Epidermal melanocyte (primary cell): ENCODE measurements around the gene RBFOX1.

Experiments used
- DNase-seq: peaks from one replicate; pipeline ENCODE4 v3.0.0; 2011; ENCODE audit warnings: low spot score; ENCODE audit not compliant: insufficient read length

Gene RBFOX1

GRCh38 chr16:7332611-7333010, at the start of gene RBFOX1:
TSS of gene RBFOX1 (plus strand) at chr16:7332845.
- no peak for DNase-seq

DNA sequence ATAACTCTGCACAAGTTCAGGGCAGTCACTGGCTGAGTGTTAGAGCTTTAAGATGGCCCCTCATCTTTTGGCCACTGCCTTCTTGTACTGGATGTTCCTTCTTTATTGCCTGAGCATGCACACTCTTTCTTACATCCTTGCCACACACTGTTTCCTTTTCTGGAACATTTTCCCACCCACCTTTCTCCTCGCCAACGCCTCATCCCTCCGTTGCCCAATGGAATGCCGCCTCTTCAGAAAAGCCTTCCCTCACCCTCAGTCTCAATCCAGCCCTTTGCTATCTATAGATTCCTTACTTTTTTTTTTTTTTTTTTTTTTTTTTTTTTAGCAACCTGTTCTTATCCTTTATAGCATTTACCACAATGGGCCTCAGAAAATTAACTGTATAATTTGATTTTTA, 47.9 kb upstream of the RBFOX1 start:
- no peak for DNase-seq

GRCh38 chr16:7285520-7285919, 47.1 kb upstream of the RBFOX1 start:
- DNase-seq: no peak

GRCh38 chr16:7289299-7289698, 43.3 kb upstream of the RBFOX1 start:
- DNase-seq: no peak

DNA sequence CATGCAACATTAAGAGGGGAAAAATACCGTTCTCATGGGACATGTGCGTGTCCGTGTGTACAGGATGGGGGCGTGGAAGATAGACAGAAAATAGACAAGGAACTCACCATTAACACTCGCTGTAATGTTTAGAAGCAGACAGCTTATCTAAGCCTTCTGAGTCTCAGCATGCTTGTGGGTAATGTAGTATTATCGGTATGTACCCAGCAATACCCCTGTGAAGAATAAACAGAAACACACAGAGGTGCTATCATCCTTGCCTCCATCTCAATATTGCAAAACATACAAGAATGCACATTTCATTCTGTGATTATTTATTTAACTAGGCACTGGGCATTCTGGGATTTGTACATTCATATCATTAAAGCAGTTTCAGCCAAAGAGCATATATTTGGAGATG, 42.0 kb upstream of the RBFOX1 start:
- no peak for DNase-seq

DNA sequence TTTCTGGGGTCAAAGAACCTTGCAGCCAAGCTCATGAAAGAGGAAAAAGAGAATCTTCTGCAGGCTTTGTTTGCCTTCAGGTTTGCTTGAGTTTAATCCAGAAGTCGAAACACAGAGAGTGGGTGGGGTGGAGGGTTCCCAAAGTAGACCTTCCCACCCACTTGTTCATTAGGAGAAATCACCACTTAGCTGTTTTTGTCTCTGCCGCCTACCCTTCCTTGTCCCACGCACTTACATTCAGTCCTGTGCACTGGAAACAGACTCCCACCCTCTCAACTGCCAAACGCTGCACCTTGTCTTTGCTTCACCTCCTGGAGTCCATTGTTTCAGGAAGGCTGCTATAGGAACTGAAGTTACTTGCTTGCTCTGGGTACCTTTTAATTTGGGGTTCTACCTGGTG, 38.6 kb upstream of the RBFOX1 start:
- no peak for DNase-seq

DNA sequence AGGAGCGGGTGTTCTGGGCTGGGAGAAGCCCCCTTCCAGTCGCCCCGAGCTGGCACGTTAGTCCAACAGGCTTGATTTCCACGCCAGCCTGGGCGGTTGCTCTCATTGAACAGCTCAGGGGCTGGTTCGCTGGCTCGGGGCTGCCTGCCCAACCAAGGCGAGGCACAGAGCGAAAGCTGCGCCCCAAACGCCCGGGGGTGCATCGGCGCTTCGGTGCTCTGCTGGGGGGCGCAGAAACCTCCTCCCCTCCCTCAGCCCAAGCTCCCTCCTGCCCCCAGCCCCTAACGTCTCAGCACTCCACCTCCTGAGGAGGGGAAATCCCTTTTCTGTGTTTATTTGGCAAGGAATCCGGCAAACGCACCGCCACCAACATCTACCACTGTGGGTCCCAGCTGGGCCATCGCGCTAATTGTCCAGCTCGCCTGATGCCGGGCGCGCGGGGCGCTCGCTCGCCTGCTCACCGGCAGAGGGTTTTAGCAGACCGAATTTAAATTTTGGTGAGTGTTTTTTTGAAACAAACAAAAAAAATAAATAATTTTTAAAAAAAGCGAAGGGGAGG, 29.5 kb upstream of the RBFOX1 start:
- DNase-seq: no peak

DNA sequence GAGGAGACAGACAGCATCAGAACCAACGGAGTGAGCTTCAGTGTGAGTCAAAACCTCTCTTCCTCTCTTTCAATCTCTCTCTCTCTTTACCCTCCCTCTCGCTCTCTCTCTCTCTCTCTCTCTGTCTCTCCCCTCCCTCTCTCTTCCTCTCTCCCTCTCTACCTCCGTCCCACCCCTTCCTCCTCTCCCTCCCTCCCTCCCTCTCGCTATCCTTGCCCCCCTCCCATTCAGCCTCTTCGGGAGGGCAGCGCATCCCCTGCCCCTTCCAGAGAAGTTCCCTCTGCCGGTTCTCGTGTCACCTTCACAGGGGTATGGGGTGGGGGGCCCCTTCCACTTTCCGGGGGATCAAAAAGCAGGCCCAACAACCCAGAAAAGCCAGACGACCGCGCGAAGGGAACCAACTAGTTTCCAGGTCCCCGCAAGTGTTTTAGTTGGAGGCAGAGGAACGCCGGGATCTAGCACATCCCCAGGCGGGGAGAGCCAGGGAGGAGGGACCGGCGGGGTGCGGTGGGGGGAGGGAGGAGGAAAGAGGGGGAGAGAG, 28.9 kb upstream of the RBFOX1 start:
- no peak for DNase-seq

DNA sequence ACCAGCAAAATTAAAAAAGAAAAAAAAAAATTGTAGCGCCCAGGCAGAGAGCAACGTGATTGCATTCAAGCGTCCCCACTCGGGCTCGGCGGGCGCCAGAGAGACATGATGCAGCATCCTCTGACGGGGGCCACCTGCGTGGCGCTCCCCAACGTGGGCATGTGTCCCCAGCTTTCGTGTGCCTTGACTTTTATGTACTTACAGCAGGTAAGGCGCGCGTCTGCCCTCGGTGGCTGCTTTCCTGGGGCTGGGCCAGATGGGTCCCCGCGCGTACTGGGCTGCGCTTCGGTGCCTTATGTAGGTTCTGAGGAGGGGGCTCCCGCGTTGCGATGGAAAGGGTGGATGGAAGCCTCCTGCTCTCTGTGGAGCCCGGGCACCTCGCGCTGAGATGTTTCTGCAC, 28.4 kb upstream of the RBFOX1 start:
- DNase-seq: no peak

GRCh38 chr16:7304958-7305357, 27.7 kb upstream of the RBFOX1 start:
- no peak for DNase-seq

DNA sequence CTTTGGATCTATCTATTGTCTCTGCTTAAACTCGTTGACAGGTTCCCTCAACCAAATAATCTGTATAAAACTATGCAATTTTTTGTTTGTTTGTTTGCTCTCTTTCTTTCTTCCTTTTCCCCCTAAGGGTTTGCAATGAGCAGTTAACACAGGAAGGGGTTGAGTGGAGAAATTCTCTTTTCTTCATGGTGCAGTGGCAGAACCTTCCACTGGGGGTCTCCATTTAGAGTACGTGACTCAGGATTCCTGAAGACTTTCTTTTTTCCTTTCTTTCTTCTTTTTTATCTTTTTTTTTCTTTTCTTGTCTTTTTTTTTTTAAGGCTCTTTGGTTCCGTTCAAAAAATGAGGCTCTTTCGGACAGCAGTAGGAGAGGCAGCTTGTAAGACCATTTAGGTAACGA, 19.5 kb upstream of the RBFOX1 start:
- no peak for DNase-seq

DNA sequence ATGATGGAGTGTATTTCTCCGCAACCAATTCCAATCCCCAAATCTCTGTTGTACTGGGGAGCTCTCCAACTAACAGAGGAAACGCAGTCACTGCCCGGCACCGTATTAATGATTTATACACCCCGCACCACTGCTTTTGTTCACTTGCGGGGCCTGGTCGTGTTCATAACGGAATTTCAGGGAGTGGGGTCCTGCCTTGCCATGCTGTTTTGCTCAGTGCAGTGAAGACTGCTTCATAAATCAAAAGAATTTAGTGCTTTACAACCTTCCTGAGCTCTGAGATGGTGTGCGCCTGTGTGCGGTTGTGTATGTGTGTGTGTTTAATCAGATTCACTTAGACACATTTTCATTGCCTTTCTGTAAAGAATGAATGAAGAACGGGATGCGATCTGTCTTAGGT, 18.5 kb upstream of the RBFOX1 start:
- DNase-seq: no peak

GRCh38 chr16:7315813-7316212, 16.8 kb upstream of the RBFOX1 start:
- DNase-seq: no peak

- no peak for DNase-seq
These were observed 16.3 kb upstream of the RBFOX1 start for GRCh38 chr16:7316281-7316888.

- no peak for DNase-seq
These were observed 14.7 kb upstream of the RBFOX1 start for GRCh38 chr16:7317982-7318381.

- no peak for DNase-seq
These were observed 14.0 kb upstream of the RBFOX1 start for GRCh38 chr16:7318686-7319085.

- no peak for DNase-seq
These were observed 13.1 kb upstream of the RBFOX1 start for GRCh38 chr16:7319514-7319913.

- no peak for DNase-seq
These were observed 11.0 kb upstream of the RBFOX1 start for GRCh38 chr16:7321661-7322060.

DNA sequence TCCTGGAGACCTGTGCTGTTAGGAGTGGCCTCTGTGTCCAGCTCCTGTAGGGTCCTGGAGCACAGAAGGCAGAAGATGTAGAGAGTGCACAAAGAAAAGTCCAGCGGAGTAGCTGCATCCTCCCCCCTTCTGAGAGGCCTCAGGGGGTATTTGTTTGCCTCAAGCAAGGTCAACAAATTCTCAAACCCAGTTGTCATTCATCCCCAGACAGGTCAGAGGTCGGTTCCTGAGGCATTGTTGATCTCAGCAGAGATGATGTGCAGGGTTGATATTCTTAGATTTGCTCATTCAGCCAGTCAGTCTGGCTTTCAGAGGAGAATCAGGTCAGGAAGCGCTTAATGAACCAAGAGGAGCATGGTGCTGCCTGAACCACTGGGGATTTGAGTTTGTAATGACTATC, 8.3 kb upstream of the RBFOX1 start:
- no peak for DNase-seq

GRCh38 chr16:7325834-7326233, 6.8 kb upstream of the RBFOX1 start:
- DNase-seq: no peak

DNA sequence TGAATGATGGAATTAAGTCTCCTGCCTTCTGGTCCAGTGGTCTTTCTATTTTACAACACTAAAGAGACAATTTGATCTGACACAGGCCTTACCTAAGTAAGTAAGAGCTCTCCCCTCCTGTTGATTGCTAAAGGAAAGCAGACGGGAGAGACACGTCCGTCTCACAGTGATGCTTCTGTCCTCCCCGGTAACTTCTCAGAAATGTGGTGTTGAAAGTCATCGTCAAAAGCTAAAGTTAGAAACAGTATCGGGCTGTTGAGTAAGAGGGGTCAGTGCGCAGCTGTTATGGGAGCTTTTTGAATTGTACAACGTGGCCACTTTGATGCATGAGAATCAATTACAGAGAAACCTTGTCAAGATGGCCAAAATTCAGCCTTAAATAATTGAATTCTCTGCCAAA, 1.9 kb upstream of the RBFOX1 start:
- no peak for DNase-seq

GRCh38 chr16:7331997-7332396, 648 bp upstream of the RBFOX1 start:
- no peak for DNase-seq

GRCh38 chr16:7333180-7333725, 608 bp downstream of the RBFOX1 start:
- DNase-seq: no peak
